ENCODE results near the gene NPLOC4.
A peak's percentile ranks its signal among the peaks of the same experiment; 100 is the strongest.
"Not testable (repeated sequence)": the region's sequence is repeated elsewhere in the genome, so short reads cannot be mapped to it uniquely, and the experiment has no call there.

The NPLOC4 gene

DNA sequence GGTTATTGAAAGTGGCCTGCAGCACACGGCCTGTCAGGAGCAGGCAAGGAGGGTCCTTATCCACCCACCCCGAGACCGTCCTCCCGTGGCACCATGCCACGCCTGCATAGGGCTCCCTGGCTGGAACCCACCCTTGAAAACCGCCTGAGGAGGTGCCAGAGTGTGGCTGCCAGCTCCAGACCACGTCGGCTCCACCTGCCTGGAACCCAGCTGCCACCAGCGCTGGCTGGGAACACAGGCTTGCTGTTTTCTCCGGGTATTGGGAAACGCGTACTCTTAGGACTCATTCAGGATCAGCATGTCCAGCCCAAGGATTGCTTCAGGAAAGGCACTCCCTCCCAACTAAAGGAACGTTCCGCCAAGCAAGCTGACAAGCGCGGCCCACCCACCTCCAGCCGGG lies 40.0 kb upstream of the NPLOC4 start:
- H3K4me3 ChIP-seq (ENCODE audit: low read length, poor library complexity, severe bottlenecking), result no peak overlapping the region
- H3K4me1 ChIP-seq (ENCODE audit: insufficient read depth, low read length, poor library complexity, severe bottlenecking), result no peaks in the 10 kb centered on the region
- H4K20me1 ChIP-seq (ENCODE audit: insufficient read depth, low read length, poor library complexity, severe bottlenecking), result peaks cover 2% of the 10 kb centered on the region
- no peak overlapping the region for H2AFZ ChIP-seq (ENCODE audit: low read length)
- no peak for TF ChIP-seq EZH2phosphoT487 (IDR thresholded peaks at IDR 0.05; ENCODE audit: borderline replicate concordance)
- TF ChIP-seq, protein P1, sequence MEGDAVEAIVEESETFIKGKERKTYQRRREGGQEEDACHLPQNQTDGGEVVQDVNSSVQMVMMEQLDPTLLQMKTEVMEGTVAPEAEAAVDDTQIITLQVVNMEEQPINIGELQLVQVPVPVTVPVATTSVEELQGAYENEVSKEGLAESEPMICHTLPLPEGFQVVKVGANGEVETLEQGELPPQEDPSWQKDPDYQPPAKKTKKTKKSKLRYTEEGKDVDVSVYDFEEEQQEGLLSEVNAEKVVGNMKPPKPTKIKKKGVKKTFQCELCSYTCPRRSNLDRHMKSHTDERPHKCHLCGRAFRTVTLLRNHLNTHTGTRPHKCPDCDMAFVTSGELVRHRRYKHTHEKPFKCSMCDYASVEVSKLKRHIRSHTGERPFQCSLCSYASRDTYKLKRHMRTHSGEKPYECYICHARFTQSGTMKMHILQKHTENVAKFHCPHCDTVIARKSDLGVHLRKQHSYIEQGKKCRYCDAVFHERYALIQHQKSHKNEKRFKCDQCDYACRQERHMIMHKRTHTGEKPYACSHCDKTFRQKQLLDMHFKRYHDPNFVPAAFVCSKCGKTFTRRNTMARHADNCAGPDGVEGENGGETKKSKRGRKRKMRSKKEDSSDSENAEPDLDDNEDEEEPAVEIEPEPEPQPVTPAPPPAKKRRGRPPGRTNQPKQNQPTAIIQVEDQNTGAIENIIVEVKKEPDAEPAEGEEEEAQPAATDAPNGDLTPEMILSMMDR (conservative IDR thresholded peaks at IDR 0.05; ENCODE audit: low read length), result no peak
- peaks cover 17% of the 10 kb centered on the region; the same call in 1 of the 2 replicates for H3K79me2 ChIP-seq (ENCODE audit: insufficient read depth, low read length)
- no peak overlapping the region for H3K4me2 ChIP-seq (ENCODE audit: low read depth, low read length, poor library complexity, severe bottlenecking)
- peaks cover 15% of the 10 kb centered on the region; the same call in 1 of the 2 replicates for H3K36me3 ChIP-seq (ENCODE audit: insufficient read depth, low read length)
- no peak overlapping the region for H3K9ac ChIP-seq (ENCODE audit: low read depth, low read length, poor library complexity, severe bottlenecking)
- no peaks in the 10 kb centered on the region for H3K9me3 ChIP-seq (ENCODE audit: insufficient read depth, low read depth, low read length)
- H3K9me2 ChIP-seq (replicated peaks; ENCODE audit: low read depth, low read length), result no peaks in the 10 kb centered on the region
- H3F3A ChIP-seq (ENCODE audit: low read depth), result no peaks in the 10 kb centered on the region
- H3K27me3 ChIP-seq (ENCODE audit: insufficient read depth, low read length, poor library complexity, severe bottlenecking), result no peaks in the 10 kb centered on the region

DNA sequence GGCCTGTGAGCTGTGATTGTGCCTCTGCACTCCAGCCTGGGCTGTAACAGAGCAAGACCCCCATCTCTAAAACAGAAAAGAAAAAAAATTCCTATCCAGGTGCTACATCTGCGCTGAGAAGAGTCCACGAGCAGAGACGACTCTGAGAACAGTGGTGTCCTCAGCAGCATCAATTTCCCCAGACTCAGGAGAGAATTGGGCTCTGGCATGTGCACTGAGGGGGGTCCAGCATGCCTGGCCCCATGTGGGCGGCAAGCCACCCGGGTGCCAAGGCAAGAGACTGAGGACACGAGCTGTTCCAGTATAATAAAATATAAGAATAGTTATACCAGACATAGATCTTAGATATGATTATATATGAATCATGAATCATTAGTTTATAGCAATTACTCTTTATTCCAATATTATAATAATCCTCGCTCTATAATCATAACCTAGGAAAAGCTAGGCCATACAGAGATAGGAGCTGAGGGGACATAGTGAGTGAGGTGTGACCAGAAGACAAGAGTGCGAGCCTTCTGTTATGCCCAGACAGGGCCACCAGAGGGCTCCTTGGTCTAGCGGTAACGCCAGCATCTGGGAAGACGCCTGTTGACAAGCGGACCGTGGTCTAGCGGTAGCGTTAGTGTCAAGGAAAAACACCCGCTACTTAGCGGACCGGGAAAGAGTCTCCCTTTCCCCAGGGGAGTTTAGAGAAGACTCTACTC lies 38.8 kb upstream of the NPLOC4 start:
- not testable (repeated sequence) for H3K79me2 ChIP-seq (ENCODE audit: insufficient read depth, low read length); H2AFZ ChIP-seq (ENCODE audit: low read length); H3K4me2 ChIP-seq (ENCODE audit: low read depth, low read length, poor library complexity, severe bottlenecking); H4K20me1 ChIP-seq (ENCODE audit: insufficient read depth, low read length, poor library complexity, severe bottlenecking); H3K4me1 ChIP-seq (ENCODE audit: insufficient read depth, low read length, poor library complexity, severe bottlenecking); H3K9me2 ChIP-seq (replicated peaks; ENCODE audit: low read depth, low read length); H3K27me3 ChIP-seq (ENCODE audit: insufficient read depth, low read length, poor library complexity, severe bottlenecking); H3K9ac ChIP-seq (ENCODE audit: low read depth, low read length, poor library complexity, severe bottlenecking); H3F3A ChIP-seq (ENCODE audit: low read depth); H3K4me3 ChIP-seq (ENCODE audit: low read length, poor library complexity, severe bottlenecking); H3K9me3 ChIP-seq (ENCODE audit: insufficient read depth, low read depth, low read length)
- TF ChIP-seq, protein P1 (conservative IDR thresholded peaks at IDR 0.05; ENCODE audit: low read length), result peak; percentile 43
- H3K36me3 ChIP-seq (ENCODE audit: insufficient read depth, low read length), result peaks cover 20% of the 10 kb centered on the region; the same call in 1 of the 2 replicates

DNA sequence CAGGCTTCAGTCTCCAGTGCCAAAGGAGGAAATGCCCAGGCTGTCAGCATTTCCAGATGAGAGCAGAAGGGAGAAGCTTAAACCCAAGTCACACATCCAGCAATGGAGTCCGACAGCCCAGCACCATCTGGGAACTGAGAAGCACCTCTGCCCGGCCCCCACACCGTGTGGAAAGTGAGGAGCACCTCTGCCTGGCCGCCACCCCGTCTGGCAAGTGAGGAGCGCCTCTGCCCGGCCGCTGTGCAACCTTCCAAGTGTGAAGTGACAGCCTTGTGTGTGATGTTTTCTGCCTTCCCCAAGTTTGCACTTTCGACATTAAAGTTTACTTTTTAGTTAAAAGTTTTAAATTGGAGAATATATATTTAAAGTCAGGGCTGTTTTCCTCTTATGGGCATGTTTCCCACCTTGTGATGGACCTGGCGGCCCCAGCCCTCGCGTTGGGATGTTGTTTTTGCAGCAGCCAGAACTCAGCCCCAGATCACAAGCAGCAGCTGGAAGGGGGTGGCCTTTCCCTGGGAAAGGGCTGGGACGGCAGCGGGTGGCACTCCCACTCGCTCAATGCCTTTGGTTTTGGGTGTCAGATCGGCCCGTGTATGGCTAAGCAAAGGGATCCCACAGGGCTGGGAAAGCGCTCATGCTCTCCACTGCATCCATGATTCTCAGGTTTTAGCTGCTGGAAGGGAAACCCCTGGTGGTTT lies 36.8 kb upstream of the NPLOC4 start:
- peaks cover 20% of the 10 kb centered on the region; the same call in 1 of the 2 replicates for H3K36me3 ChIP-seq (ENCODE audit: insufficient read depth, low read length)

More for the DNA sequence above, 36.8 kb upstream of the NPLOC4 start:
- Histone ChIP-seq H3K27me3 (ENCODE audit: insufficient read depth, low read length, poor library complexity, severe bottlenecking) (no peaks in the 10 kb centered on the region), H2AFZ (ENCODE audit: low read length) (no peak overlapping the region), H3K4me2 (ENCODE audit: low read depth, low read length, poor library complexity, severe bottlenecking) (no peak overlapping the region), H4K20me1 (ENCODE audit: insufficient read depth, low read length, poor library complexity, severe bottlenecking) (peaks cover 11% of the 10 kb centered on the region), H3K9me2 (replicated peaks; ENCODE audit: low read depth, low read length) (no peaks in the 10 kb centered on the region), H3K4me3 (ENCODE audit: low read length, poor library complexity, severe bottlenecking) (no peak overlapping the region), H3K4me1 (ENCODE audit: insufficient read depth, low read length, poor library complexity, severe bottlenecking) (no peaks in the 10 kb centered on the region), H3K9ac (ENCODE audit: low read depth, low read length, poor library complexity, severe bottlenecking) (no peak overlapping the region), H3F3A (ENCODE audit: low read depth) (no peaks in the 10 kb centered on the region), H3K9me3 (ENCODE audit: insufficient read depth, low read depth, low read length) (no peaks in the 10 kb centered on the region), H3K79me2 (ENCODE audit: insufficient read depth, low read length) (peaks cover 19% of the 10 kb centered on the region; the same call in 1 of the 2 replicates)
- no peak for TF ChIP-seq EZH2phosphoT487 (IDR thresholded peaks at IDR 0.05; ENCODE audit: borderline replicate concordance)
- TF ChIP-seq, protein P1 (conservative IDR thresholded peaks at IDR 0.05; ENCODE audit: low read length), result no peak

Measured in Loucy (cell line).